HCT116 (cell line): Measurements from ENCODE around the gene C15orf39.

Experiments
- EZH2 ChIP-seq: fragments of 200-600 bp; sonication (generic); IDR thresholded peaks from 2 replicates; pipeline ENCODE4 v1.6.1; 2017; ENCODE audit warnings: antibody characterized with exemption, mixed run types
- EZH2phosphoT487 ChIP-seq: fragments of 200-600 bp; IDR thresholded peaks from 2 replicates; pipeline ENCODE4 v1.6.1; 2018; ENCODE audit warnings: antibody characterized with exemption, borderline replicate concordance
- FOSL1 ChIP-seq: IDR thresholded peaks from 2 replicates; pipeline ENCODE4 v1.6.1; 2012; ENCODE audit warnings: low read depth
- JUND ChIP-seq: IDR thresholded peaks from 2 replicates; pipeline ENCODE4 v1.6.1; 2012
- POLR2A ChIP-seq: IDR thresholded peaks from 2 replicates; pipeline ENCODE4 v1.7.0; 2011; ENCODE audit warnings: borderline replicate concordance; ENCODE audit not compliant: insufficient read depth, insufficient read length; ENCODE audit errors: extremely low read depth
- POLR2AphosphoS5 ChIP-seq: IDR thresholded peaks from 2 replicates; pipeline ENCODE4 v1.6.1; 2011; ENCODE audit warnings: mild to moderate bottlenecking, low read depth, low read length, moderate library complexity
- SIN3A ChIP-seq: IDR thresholded peaks from 2 replicates; pipeline ENCODE4 v1.6.1; 2012; ENCODE audit warnings: low read depth
- TF ChIP-seq, protein P1 (sequence below): IDR thresholded peaks from 2 replicates; pipeline ENCODE4 v1.6.1; 2012; ENCODE audit warnings: low read depth
- TF ChIP-seq, protein P2 (sequence below), 3 experiments: fragments of 200-600 bp in 1 of 3; sonication (generic) in 1 of 3; IDR thresholded peaks in 2 of 3; conservative IDR thresholded peaks in 1 of 3; 2 replicates each; pipeline ENCODE4 v1.5.1; 2012 to 2017; ENCODE audit warnings: low read depth in 2 of 3, low read length in 2 of 3, antibody characterized with exemption in 1 of 3, borderline replicate concordance in 1 of 3, control low read depth in 1 of 3, mild to moderate bottlenecking in 1 of 3, mixed read lengths in 1 of 3, mixed run types in 1 of 3, moderate library complexity in 1 of 3; ENCODE audit not compliant: insufficient read depth in 1 of 3
- TF ChIP-seq, protein P3 (sequence below): IDR thresholded peaks from 2 replicates; pipeline ENCODE4 v1.6.1; 2011; ENCODE audit warnings: mild to moderate bottlenecking, low read length, moderate library complexity; ENCODE audit not compliant: insufficient replicate concordance; ENCODE audit errors: extremely low read depth
- TF ChIP-seq, protein P4 (sequence below): IDR thresholded peaks from 2 replicates; pipeline ENCODE4 v1.6.1; 2012

DNA sequence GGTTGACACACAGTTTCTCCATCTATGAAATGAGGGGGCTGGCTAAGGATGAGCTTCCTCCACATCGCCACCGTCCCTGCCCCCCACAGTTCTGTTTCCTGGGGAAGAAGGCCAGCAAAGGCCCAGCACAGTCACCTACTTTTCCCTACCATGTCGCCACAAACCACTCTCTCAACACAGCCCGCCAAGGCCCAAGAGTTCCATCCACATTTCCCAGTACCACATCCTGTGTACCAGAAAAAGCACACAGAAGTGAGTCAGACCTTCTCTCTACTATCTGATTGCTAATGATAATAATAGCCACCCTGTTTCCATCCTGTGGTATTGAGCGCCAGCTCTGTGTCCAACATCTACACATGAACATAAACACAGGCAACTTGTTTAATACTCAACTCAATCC, 30.3 kb upstream of the C15orf39 start:
- no peak for TF ChIP-seq POLR2AphosphoS5
- TF ChIP-seq EZH2 = no peak
- TF ChIP-seq, protein P1, sequence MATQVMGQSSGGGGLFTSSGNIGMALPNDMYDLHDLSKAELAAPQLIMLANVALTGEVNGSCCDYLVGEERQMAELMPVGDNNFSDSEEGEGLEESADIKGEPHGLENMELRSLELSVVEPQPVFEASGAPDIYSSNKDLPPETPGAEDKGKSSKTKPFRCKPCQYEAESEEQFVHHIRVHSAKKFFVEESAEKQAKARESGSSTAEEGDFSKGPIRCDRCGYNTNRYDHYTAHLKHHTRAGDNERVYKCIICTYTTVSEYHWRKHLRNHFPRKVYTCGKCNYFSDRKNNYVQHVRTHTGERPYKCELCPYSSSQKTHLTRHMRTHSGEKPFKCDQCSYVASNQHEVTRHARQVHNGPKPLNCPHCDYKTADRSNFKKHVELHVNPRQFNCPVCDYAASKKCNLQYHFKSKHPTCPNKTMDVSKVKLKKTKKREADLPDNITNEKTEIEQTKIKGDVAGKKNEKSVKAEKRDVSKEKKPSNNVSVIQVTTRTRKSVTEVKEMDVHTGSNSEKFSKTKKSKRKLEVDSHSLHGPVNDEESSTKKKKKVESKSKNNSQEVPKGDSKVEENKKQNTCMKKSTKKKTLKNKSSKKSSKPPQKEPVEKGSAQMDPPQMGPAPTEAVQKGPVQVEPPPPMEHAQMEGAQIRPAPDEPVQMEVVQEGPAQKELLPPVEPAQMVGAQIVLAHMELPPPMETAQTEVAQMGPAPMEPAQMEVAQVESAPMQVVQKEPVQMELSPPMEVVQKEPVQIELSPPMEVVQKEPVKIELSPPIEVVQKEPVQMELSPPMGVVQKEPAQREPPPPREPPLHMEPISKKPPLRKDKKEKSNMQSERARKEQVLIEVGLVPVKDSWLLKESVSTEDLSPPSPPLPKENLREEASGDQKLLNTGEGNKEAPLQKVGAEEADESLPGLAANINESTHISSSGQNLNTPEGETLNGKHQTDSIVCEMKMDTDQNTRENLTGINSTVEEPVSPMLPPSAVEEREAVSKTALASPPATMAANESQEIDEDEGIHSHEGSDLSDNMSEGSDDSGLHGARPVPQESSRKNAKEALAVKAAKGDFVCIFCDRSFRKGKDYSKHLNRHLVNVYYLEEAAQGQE = no peak
- TF ChIP-seq, protein P2, sequence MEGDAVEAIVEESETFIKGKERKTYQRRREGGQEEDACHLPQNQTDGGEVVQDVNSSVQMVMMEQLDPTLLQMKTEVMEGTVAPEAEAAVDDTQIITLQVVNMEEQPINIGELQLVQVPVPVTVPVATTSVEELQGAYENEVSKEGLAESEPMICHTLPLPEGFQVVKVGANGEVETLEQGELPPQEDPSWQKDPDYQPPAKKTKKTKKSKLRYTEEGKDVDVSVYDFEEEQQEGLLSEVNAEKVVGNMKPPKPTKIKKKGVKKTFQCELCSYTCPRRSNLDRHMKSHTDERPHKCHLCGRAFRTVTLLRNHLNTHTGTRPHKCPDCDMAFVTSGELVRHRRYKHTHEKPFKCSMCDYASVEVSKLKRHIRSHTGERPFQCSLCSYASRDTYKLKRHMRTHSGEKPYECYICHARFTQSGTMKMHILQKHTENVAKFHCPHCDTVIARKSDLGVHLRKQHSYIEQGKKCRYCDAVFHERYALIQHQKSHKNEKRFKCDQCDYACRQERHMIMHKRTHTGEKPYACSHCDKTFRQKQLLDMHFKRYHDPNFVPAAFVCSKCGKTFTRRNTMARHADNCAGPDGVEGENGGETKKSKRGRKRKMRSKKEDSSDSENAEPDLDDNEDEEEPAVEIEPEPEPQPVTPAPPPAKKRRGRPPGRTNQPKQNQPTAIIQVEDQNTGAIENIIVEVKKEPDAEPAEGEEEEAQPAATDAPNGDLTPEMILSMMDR (IDR thresholded peaks at IDR 0.05 in 2 of 3, conservative IDR thresholded peaks at IDR 0.05 in 1 of 3; ENCODE audit: borderline replicate concordance in 1 of 3, insufficient read depth in 1 of 3, low read depth in 2 of 3, low read length in 2 of 3) = no peak
- no peak for TF ChIP-seq POLR2A
- no peak for TF ChIP-seq EZH2phosphoT487
- TF ChIP-seq, protein P3, sequence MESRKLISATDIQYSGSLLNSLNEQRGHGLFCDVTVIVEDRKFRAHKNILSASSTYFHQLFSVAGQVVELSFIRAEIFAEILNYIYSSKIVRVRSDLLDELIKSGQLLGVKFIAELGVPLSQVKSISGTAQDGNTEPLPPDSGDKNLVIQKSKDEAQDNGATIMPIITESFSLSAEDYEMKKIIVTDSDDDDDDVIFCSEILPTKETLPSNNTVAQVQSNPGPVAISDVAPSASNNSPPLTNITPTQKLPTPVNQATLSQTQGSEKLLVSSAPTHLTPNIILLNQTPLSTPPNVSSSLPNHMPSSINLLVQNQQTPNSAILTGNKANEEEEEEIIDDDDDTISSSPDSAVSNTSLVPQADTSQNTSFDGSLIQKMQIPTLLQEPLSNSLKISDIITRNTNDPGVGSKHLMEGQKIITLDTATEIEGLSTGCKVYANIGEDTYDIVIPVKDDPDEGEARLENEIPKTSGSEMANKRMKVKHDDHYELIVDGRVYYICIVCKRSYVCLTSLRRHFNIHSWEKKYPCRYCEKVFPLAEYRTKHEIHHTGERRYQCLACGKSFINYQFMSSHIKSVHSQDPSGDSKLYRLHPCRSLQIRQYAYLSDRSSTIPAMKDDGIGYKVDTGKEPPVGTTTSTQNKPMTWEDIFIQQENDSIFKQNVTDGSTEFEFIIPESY = no peak
- TF ChIP-seq SIN3A = no peak
- TF ChIP-seq FOSL1 = no peak
- no peak for TF ChIP-seq JUND
- TF ChIP-seq, protein P4, sequence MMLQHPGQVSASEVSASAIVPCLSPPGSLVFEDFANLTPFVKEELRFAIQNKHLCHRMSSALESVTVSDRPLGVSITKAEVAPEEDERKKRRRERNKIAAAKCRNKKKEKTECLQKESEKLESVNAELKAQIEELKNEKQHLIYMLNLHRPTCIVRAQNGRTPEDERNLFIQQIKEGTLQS = no peak
